ENCODE measurements around the gene RAI2.

- no peak for TF ChIP-seq GATA2 (IDR thresholded peaks at IDR 0.05; ENCODE audit: low read depth, low read length)
- no peak for TF ChIP-seq GATA3 (IDR thresholded peaks at IDR 0.05; ENCODE audit: low read depth, low read length)
These were observed 87.0 kb downstream of the RAI2 start for GRCh38 chrX:17774053-17774452.
